HUES64 (cell line): ENCODE data around the gene DEFB126.

Experiments
- H3K27ac ChIP-seq: 2 replicates; pipeline ENCODE4 v1.7.0; 2013; ENCODE audit warnings: low read depth, low read length, inconsistent platforms
- H3K27me3 ChIP-seq: 2 replicates; pipeline ENCODE4 v1.6.1; 2013; ENCODE audit warnings: mild to moderate bottlenecking, low read length; ENCODE audit not compliant: insufficient read depth
- H3K36me3 ChIP-seq: 2 replicates; pipeline ENCODE4 v1.6.1; 2013; ENCODE audit warnings: mild to moderate bottlenecking, low read length; ENCODE audit not compliant: insufficient read depth
- H3K4me1 ChIP-seq: 2 replicates; pipeline ENCODE4 v1.6.1; 2013; ENCODE audit warnings: mild to moderate bottlenecking, low read length, moderate library complexity; ENCODE audit not compliant: insufficient read depth
- H3K4me3 ChIP-seq: 2 replicates; pipeline ENCODE4 v1.5.1; 2013; ENCODE audit warnings: mild to moderate bottlenecking, low read length, moderate library complexity
- H3K9ac ChIP-seq: 2 replicates; pipeline ENCODE4 v1.6.1; 2013; ENCODE audit warnings: mild to moderate bottlenecking, low read depth, low read length
- H3K9me3 ChIP-seq: 2 replicates; pipeline ENCODE4 v1.6.1; 2013; ENCODE audit warnings: low read depth, low read length; ENCODE audit not compliant: insufficient read depth
- WGBS: fragments of 150-250, 120-280 bp; methylation state at CpG from one replicate; pipeline ENCODE4 v1.1.7; 2013; ENCODE audit warnings: missing lambda C conversion rate; 5-methylcytosine and 5-hydroxymethylcytosine counted together

DEFB126 gene

GRCh38 chr20:152131-152530, 9.7 kb downstream of the DEFB126 start:
- Histone ChIP-seq H3K4me1 (no peaks in the 10 kb centered on the region), H3K36me3 (no peaks in the 10 kb centered on the region), H3K4me3 (no peak overlapping the region), H3K27ac (no peak overlapping the region), H3K9ac (no peak overlapping the region), H3K9me3 (no peaks in the 10 kb centered on the region; the same call in 1 of the 2 replicates), H3K27me3 (peaks cover 5% of the 10 kb centered on the region; the same call in 1 of the 2 replicates)
- no CpG with 5 or more reads among the region's 1 CpG for WGBS

- H3K9me3 ChIP-seq: no peaks in the 10 kb centered on the region
- H3K4me1 ChIP-seq: no peaks in the 10 kb centered on the region
- H3K27ac ChIP-seq: no peak within 1 kb of the TSS
- 97% methylated on average over 5 of the region's 5 CpGs for WGBS
- no peak within 1 kb of the TSS for H3K4me3 ChIP-seq
- H3K27me3 ChIP-seq: peaks cover 17% of the 10 kb centered on the region
- no peaks in the 10 kb centered on the region for H3K36me3 ChIP-seq
- no peak within 1 kb of the TSS for H3K9ac ChIP-seq
Measured at GRCh38 chr20:157154-157553, 14.8 kb downstream of the DEFB126 start, which contains the start of gene DEFB127. TSS of gene DEFB127 (plus strand) at chr20:157454. CDS start at chr20:157545, 91 bp downstream.

- no peak overlapping the region for H3K27ac ChIP-seq
- H3K4me1 ChIP-seq: no peaks in the 10 kb centered on the region
- H3K36me3 ChIP-seq: no peaks in the 10 kb centered on the region
- no peak overlapping the region for H3K9ac ChIP-seq
- WGBS: 87% methylated on average over 3 of the region's 3 CpGs
- no peaks in the 10 kb centered on the region for H3K9me3 ChIP-seq
- H3K27me3 ChIP-seq: peaks cover under 1% of the 10 kb centered on the region; the same call in 1 of the 2 replicates
- H3K4me3 ChIP-seq: no peak overlapping the region
Measured at GRCh38 chr20:164618-165017, 22.2 kb downstream of the DEFB126 start.

GRCh38 chr20:168876-169275, 26.5 kb downstream of the DEFB126 start:
- H3K9me3 ChIP-seq: no peaks in the 10 kb centered on the region
- H3K27me3 ChIP-seq: no peaks in the 10 kb centered on the region
- WGBS: 84% methylated on average over 2 of the region's 2 CpGs

GRCh38 chr20:184288-184687, 41.9 kb downstream of the DEFB126 start:
- H3K27me3 ChIP-seq: no peaks in the 10 kb centered on the region
- no peaks in the 10 kb centered on the region for H3K36me3 ChIP-seq
- no CpG with 5 or more reads among the region's 2 CpGs for WGBS
- no peak overlapping the region for H3K9ac ChIP-seq
- H3K4me3 ChIP-seq: no peak overlapping the region
- H3K9me3 ChIP-seq: peaks cover 12% of the 10 kb centered on the region; the same call in 1 of the 2 replicates
- no peaks in the 10 kb centered on the region for H3K4me1 ChIP-seq
- H3K27ac ChIP-seq: no peak overlapping the region

More at GRCh38 chr20:168876-169275, 26.5 kb downstream of the DEFB126 start:
- H3K4me3 ChIP-seq: no peak overlapping the region
- H3K36me3 ChIP-seq: no peaks in the 10 kb centered on the region
- no peak overlapping the region for H3K27ac ChIP-seq
- H3K4me1 ChIP-seq: no peaks in the 10 kb centered on the region
- H3K9ac ChIP-seq: no peak overlapping the region

- Histone ChIP-seq H3K9ac (no peak overlapping the region), H3K27me3 (no peaks in the 10 kb centered on the region), H3K4me1 (no peaks in the 10 kb centered on the region), H3K4me3 (no peak overlapping the region), H3K36me3 (no peaks in the 10 kb centered on the region), H3K9me3 (peaks cover 18% of the 10 kb centered on the region), H3K27ac (no peak overlapping the region)
- WGBS: 94% methylated on average over 2 of the region's 2 CpGs
Measured at GRCh38 chr20:187733-188132, 45.3 kb downstream of the DEFB126 start.

GRCh38 chr20:189611-190010, 47.2 kb downstream of the DEFB126 start, which contains the start of gene DEFB128:
TSS of gene DEFB128 (minus strand) at chr20:189711. CDS start at chr20:189623, 88 bp downstream.
- Histone ChIP-seq H3K4me3 (no peak within 1 kb of the TSS), H3K27ac (no peak within 1 kb of the TSS), H3K36me3 (no peaks in the 10 kb centered on the region), H3K9me3 (peaks cover 13% of the 10 kb centered on the region), H3K27me3 (no peaks in the 10 kb centered on the region), H3K4me1 (no peaks in the 10 kb centered on the region), H3K9ac (no peak within 1 kb of the TSS)
- 75% methylated on average over 7 of the region's 7 CpGs for WGBS
